GM11168 (cell line): Measurements from ENCODE around the gene CCDC69.

Source experiments
- in situ Hi-C: fragments of 300-500 bp; cut with MboI; formaldehyde crosslinking; loops from one replicate; pipeline ENCODE4 v1.12.0; 2022; ENCODE audit warnings: low sequenced_read_pairs; ENCODE audit not compliant: unreplicated experiment

The CCDC69 gene

GRCh38 chr5:151150471-151151262 lies 73.2 kb downstream of the CCDC69 start:
- in situ Hi-C loops = no loop called here

DNA sequence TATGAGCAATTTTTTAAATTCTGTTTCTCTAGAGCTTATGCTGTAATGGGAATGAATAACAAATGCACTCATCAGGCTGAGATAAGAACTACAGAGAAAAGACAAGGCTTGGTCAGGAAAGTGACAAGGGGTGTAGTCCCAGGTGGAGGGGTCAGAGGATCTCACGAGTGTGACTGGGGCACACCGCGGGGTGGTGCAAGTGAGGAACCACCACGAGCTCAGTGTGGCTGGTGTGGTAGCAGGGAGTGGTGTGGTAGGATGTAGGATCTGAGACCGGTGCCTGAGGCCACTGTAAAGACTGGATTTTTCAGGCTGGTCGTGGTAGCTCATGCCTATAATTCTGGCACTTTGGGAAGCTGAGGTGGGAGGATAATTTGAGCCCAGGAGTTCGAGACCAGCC lies 75.3 kb downstream of the CCDC69 start:
- in situ Hi-C loops = no loop called here

DNA sequence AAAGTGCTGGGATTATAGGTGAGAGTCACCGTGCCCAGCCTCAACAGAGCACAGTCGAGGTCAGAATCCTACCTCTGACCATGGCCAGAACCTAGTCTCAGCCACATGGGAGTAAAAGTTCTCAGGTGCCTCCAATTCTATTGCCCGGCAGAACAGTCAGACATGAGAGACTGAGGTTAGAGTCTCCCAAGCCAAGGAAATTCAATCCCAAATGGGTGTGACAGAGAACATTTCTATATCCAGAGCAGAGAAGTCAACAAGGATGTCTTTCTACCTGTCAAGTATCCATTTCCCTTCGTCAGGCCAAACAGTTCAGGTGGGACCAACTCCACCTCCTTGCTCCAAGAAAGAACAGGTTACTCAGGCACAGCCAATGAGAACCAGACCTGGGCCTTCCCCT lies 76.9 kb downstream of the CCDC69 start:
- in situ Hi-C loops = no loop called here

DNA sequence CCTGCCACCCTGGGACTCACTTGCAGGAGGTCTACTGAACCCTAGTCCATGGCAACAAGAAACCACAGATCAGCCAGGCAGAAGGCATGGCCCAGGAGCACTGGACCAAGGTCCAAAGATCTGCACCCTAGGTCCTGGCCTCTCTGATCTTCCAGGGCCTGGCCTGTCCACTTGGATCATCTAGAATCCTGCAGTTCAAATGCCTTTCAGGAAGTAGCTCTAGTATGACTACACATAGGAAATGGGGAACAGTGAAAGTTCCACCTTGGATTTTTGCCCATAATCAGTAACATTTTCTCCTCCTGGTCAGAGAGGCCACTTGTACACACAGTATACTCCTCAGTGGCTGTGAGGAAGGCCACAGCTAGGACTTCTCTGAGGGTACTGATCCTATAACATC lies 77.8 kb downstream of the CCDC69 start:
- in situ Hi-C loops = no loop called here

DNA sequence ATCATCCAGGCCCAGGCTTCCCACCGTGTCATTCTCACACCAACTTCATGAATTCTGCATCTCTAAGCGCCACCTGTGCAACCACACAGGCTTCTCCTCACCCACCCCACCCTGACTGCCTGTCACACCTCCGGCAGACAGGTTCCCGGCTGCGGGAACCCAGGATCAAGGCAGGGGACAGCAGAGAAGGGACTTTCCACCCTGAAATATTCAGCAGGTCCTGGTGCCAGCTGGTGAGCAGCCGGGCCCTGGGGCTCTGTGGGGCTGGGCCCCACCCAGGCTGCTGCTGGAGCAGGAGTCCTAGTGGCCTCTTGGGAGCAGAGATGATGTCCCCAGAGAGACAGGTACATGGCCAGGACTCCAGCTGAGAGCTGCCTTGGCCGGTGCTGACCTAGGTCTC lies 79.0 kb downstream of the CCDC69 start:
- in situ Hi-C loops = no loop called here

- in situ Hi-C loops = no loop called here
These were observed 79.6 kb downstream of the CCDC69 start for GRCh38 chr5:151144275-151144674.

DNA sequence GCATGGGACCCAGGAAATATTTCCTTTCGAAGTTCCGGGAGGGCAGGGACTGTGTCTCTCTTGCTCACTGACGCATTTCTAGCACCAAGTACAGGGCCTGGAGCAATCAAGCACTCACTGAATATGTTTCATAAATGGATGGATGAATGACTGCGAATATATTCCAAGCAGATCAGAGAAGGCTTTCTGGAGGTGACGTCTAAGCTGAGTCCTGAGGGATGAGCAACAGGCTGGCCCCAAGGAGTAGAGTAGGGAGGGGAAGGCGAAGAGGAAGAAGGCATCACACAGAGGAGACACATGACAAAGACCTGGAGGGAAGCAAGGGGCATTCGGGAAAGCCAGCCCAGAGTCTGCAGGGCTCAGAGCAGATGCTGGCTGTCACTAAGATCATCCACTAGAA lies 80.2 kb downstream of the CCDC69 start:
- in situ Hi-C loops = no loop called here

- in situ Hi-C loops = no loop called here
These were observed 81.0 kb downstream of the CCDC69 start for GRCh38 chr5:151142933-151143332.

GRCh38 chr5:151141535-151141934 lies 82.4 kb downstream of the CCDC69 start:
- in situ Hi-C loops = no loop called here

GRCh38 chr5:151140686-151141459 lies 83.0 kb downstream of the CCDC69 start:
- in situ Hi-C loops = no loop called here

DNA sequence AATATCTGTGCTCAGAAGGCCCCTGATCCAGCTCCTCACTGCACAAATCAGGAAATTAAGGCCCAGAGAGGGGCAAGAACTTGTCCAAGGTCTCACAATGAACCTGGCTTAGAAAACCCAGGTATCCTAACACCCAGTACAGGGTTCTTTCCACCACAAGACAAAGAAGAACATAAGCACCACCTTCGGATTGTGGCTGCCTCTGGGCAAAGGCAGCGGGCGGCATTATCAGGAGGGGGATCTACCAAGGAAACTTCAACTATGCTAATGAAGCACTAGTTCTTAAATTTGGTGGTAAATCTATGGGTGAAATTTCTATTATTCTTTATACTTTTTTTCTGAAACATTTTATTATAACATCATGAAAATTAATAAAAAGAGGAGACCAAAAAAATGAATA lies 84.2 kb downstream of the CCDC69 start:
- in situ Hi-C loops = no loop called here

DNA sequence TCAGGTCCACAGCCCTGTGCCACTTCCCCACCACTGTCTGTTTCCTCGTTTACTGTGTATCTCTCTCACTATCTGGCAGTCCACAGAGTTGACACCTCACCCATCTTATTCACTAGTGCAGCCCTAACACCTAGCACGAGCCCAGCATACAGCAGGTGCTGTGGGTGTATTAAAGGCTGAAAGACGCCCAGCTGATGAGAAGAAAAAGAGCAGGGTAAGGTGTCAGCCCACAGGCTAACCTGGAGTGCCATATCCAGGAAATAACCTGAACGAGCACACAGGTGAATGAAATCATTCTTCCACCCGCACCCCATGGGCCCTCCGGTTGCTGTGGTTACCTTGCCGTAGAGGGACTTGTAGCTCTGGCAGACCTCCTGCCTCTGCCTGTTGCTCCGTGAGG lies 84.9 kb downstream of the CCDC69 start:
- in situ Hi-C loops = no loop called here

DNA sequence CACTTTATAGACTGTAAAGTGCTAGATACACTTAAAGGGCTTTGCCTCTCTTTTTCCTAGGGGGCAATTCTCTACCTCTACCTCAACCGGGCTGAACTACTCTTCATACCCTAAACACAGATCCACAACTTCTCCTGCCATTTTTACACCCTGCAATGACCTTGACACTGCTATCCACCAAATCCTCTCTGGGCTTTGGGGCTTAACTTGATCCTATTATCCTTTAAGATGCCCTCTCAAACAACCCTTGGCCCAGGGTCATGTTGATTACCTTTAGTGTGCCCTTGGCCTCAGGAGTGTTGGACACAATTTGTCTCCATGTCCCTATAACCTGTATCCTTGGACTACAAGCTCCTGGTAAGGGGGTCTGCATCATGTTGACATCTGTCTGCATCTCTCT lies 85.8 kb downstream of the CCDC69 start:
- in situ Hi-C loops = no loop called here

GRCh38 chr5:151137067-151137825 lies 86.6 kb downstream of the CCDC69 start:
- in situ Hi-C loops = no loop called here

DNA sequence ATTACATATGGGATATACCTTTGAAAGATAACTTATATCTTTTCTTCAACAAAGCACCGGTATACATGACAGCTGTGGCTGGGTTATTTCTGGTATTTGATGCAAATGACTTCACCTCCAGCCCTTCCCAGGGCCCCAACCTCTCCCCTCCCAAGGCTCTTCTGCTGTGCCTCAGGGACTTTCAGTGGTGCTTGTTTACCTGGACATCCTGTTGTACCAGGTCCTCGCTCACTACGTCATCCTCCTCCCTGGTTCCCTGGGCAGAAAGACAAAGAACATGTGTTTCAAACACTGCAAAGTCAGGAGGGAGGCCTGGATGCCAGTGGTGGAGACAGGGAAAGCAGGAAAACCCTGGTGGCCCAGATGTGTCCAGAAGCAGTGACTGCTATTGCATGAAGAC lies 89.7 kb downstream of the CCDC69 start:
- in situ Hi-C loops = no loop called here

GRCh38 chr5:151132963-151133362 lies 90.9 kb downstream of the CCDC69 start:
- in situ Hi-C loops = no loop called here
